ENCODE data around the gene PIP5K1B. TPM values are rescaled to one million over a fixed set of nuclear protein-coding genes. Genes with fewer than 3 reads are reported as not detected.

The PIP5K1B gene
- total RNA-seq, 1 experiment from 2014 or later: not detected

DNA sequence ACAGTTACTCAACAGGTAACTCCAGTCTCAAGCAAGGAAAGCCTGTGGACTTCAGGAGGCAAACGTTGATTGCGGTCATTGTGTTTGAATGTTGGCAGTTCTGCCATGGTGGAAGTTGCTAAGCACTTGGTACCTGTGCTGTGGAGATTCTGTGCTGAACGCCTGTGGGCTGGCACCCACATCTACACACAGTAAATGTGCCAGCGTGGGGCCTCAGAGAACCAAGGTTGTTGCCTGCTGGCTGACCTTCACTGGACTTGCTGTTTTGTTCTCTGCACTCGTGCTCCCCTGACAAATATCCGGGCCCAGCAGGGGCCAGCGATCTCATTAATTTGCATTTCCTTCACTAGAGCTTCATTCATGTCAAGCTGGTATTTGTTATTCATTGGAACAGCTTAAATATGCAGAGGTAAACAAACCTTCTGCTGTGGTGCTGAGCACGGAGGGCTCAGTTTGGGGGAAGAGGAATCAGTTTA, 167.0 kb downstream of the PIP5K1B start:
- Histone ChIP-seq H3K36me3 (ENCODE audit: control insufficient read depth, insufficient read depth, low read length) (no peaks in the 10 kb centered on the region), H3K9me3 (ENCODE audit: control insufficient read depth, insufficient read depth, low read depth, low read length) (no peaks in the 10 kb centered on the region), H3K27me3 (ENCODE audit: control insufficient read depth, insufficient read depth, low read length) (no peaks in the 10 kb centered on the region; the same call in 1 of the 2 replicates), H3K4me3 (ENCODE audit: low read depth in 2 of 2, low read length in 2 of 2) (no peak overlapping the region), H3K4me1 (ENCODE audit: control insufficient read depth, insufficient read depth, low read length) (no peaks in the 10 kb centered on the region), H3K27ac (ENCODE audit: low read length) (no peak overlapping the region)
- ATAC-seq (no peak), DNase-seq (ENCODE audit: low read depth, low spot score) (no peak)
- in situ Hi-C loops (cut with HindIII; ENCODE audit: low pct_unique_long_range_greater_than_20kb, low sequenced_read_pairs) (no loop called here), intact Hi-C loops (cut with micrococcal nuclease; ENCODE audit: unreplicated experiment) (no loop called here)
- CTCF ChIA-PET: no interaction called here
- POLR2A ChIA-PET: no interaction called here
- TF ChIP-seq, protein P1, sequence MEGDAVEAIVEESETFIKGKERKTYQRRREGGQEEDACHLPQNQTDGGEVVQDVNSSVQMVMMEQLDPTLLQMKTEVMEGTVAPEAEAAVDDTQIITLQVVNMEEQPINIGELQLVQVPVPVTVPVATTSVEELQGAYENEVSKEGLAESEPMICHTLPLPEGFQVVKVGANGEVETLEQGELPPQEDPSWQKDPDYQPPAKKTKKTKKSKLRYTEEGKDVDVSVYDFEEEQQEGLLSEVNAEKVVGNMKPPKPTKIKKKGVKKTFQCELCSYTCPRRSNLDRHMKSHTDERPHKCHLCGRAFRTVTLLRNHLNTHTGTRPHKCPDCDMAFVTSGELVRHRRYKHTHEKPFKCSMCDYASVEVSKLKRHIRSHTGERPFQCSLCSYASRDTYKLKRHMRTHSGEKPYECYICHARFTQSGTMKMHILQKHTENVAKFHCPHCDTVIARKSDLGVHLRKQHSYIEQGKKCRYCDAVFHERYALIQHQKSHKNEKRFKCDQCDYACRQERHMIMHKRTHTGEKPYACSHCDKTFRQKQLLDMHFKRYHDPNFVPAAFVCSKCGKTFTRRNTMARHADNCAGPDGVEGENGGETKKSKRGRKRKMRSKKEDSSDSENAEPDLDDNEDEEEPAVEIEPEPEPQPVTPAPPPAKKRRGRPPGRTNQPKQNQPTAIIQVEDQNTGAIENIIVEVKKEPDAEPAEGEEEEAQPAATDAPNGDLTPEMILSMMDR (IDR thresholded peaks at IDR 0.05): no peak
- TF ChIP-seq TCF7L2 (IDR thresholded peaks at IDR 0.05; ENCODE audit: low read depth, low read length) (no peak), POLR2AphosphoS5 (IDR thresholded peaks at IDR 0.05; ENCODE audit: low read depth, low read length) (no peak), SIN3A (IDR thresholded peaks at IDR 0.05; ENCODE audit: borderline replicate concordance, insufficient read depth, low read depth, low read length) (no peak)
- TF ChIP-seq, protein P2, sequence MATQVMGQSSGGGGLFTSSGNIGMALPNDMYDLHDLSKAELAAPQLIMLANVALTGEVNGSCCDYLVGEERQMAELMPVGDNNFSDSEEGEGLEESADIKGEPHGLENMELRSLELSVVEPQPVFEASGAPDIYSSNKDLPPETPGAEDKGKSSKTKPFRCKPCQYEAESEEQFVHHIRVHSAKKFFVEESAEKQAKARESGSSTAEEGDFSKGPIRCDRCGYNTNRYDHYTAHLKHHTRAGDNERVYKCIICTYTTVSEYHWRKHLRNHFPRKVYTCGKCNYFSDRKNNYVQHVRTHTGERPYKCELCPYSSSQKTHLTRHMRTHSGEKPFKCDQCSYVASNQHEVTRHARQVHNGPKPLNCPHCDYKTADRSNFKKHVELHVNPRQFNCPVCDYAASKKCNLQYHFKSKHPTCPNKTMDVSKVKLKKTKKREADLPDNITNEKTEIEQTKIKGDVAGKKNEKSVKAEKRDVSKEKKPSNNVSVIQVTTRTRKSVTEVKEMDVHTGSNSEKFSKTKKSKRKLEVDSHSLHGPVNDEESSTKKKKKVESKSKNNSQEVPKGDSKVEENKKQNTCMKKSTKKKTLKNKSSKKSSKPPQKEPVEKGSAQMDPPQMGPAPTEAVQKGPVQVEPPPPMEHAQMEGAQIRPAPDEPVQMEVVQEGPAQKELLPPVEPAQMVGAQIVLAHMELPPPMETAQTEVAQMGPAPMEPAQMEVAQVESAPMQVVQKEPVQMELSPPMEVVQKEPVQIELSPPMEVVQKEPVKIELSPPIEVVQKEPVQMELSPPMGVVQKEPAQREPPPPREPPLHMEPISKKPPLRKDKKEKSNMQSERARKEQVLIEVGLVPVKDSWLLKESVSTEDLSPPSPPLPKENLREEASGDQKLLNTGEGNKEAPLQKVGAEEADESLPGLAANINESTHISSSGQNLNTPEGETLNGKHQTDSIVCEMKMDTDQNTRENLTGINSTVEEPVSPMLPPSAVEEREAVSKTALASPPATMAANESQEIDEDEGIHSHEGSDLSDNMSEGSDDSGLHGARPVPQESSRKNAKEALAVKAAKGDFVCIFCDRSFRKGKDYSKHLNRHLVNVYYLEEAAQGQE (IDR thresholded peaks at IDR 0.05; ENCODE audit: insufficient read depth in 1 of 2, low read depth in 2 of 2, low read length in 1 of 2): no peak
- no TSS peak for BruUV-seq (replicated peaks)

DNA sequence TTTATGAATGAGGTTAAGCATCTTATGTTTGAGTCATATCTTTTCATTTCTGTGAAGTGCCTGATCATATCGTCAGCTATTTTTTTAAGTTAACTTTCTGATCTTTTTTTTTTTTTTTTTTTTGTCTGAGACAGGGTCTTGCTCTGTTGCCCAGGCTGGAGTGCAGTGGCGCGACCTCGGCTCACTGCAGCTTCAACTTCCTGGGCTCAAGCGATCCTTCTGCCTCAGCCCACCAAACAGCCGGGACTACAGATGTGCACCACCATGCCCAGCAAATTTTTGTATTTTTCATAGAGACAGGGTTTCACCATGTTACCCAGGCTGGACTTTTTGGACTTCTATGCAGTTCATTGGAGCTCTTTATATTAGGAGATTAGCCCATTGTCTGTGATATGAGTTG, 168.1 kb downstream of the PIP5K1B start:
- no peaks in the 10 kb centered on the region for H3K36me3 ChIP-seq (ENCODE audit: control insufficient read depth, insufficient read depth, low read length)
- ATAC-seq: no peak
- BruUV-seq (replicated peaks): no TSS peak
- ChIA-PET CTCF (no interaction called here), POLR2A (no interaction called here)
- in situ Hi-C loops (cut with HindIII; ENCODE audit: low pct_unique_long_range_greater_than_20kb, low sequenced_read_pairs) (no loop called here), intact Hi-C loops (cut with micrococcal nuclease; ENCODE audit: unreplicated experiment) (no loop called here)
- no peak for TF ChIP-seq TCF7L2 (IDR thresholded peaks at IDR 0.05; ENCODE audit: low read depth, low read length)
- TF ChIP-seq, protein P2 (IDR thresholded peaks at IDR 0.05; ENCODE audit: insufficient read depth in 1 of 2, low read depth in 2 of 2, low read length in 1 of 2): no peak
- no peak for TF ChIP-seq SIN3A (IDR thresholded peaks at IDR 0.05; ENCODE audit: borderline replicate concordance, insufficient read depth, low read depth, low read length)
- TF ChIP-seq, protein P1 (IDR thresholded peaks at IDR 0.05): no peak
- no peak for TF ChIP-seq POLR2AphosphoS5 (IDR thresholded peaks at IDR 0.05; ENCODE audit: low read depth, low read length)
- H3K27me3 ChIP-seq (ENCODE audit: control insufficient read depth, insufficient read depth, low read length): no peaks in the 10 kb centered on the region
- no peaks in the 10 kb centered on the region for H3K9me3 ChIP-seq (ENCODE audit: control insufficient read depth, insufficient read depth, low read depth, low read length)
- H3K4me3 ChIP-seq (ENCODE audit: low read depth in 2 of 2, low read length in 2 of 2): no peak overlapping the region
- no peaks in the 10 kb centered on the region for H3K4me1 ChIP-seq (ENCODE audit: control insufficient read depth, insufficient read depth, low read length)
- DNase-seq (ENCODE audit: low read depth, low spot score): no peak
- H3K27ac ChIP-seq (ENCODE audit: low read length): no peak overlapping the region
